ENCODE data around the gene LPIN3. TPM values are rescaled to one million over a fixed set of nuclear protein-coding genes. Genes with fewer than 3 reads are reported as not detected.

LPIN3 gene
- polyA plus RNA-seq, 3 donors = 0.01 TPM; not detected in 2

DNA sequence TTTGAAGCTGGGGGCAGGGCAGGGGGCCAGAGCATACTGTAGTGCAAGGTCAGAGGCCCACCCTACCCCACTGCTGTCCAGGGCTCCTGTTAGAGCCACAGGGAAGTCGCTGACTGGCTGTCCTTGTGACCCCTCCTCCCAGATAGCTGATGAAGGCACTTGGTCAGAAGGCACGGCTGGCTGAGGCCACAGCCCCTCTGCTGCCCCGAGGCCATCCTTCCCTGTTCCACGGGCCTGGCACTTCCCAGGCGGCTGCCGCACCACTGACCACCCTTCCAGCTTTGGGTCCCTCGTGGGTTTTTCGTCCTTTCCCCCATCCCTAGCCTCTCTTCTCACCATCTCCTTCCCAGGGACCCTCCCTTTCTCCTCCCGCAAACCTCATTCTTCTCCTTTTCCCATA lies 35.2 kb downstream of the LPIN3 start:
- DNase-seq = no peak
- H3K27me3 Mint-ChIP-seq (ENCODE audit: low read depth in 3 of 3) = peaks cover 44 to 58% (median 48%) of the 10 kb centered on the region in 3 donors
- H3K9me3 Mint-ChIP-seq = peaks cover 4 to 27% (median 19%) of the 10 kb centered on the region in 7 donors
- TF ChIP-seq, protein P1, sequence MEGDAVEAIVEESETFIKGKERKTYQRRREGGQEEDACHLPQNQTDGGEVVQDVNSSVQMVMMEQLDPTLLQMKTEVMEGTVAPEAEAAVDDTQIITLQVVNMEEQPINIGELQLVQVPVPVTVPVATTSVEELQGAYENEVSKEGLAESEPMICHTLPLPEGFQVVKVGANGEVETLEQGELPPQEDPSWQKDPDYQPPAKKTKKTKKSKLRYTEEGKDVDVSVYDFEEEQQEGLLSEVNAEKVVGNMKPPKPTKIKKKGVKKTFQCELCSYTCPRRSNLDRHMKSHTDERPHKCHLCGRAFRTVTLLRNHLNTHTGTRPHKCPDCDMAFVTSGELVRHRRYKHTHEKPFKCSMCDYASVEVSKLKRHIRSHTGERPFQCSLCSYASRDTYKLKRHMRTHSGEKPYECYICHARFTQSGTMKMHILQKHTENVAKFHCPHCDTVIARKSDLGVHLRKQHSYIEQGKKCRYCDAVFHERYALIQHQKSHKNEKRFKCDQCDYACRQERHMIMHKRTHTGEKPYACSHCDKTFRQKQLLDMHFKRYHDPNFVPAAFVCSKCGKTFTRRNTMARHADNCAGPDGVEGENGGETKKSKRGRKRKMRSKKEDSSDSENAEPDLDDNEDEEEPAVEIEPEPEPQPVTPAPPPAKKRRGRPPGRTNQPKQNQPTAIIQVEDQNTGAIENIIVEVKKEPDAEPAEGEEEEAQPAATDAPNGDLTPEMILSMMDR (IDR thresholded peaks at IDR 0.05) = no peak
- H3K36me3 ChIP-seq (replicated peaks in 1 of 2; ENCODE audit: control insufficient read depth in 1 of 2, insufficient read depth in 2 of 2, low read length in 2 of 2) = no peaks in the 10 kb centered on the region
- H3K79me2 ChIP-seq (ENCODE audit: insufficient read depth, low read length) = no peaks in the 10 kb centered on the region
- H3K4me1 ChIP-seq (ENCODE audit: control insufficient read depth in 1 of 2, insufficient read depth in 2 of 2, low read length in 2 of 2) = peaks cover 16 to 17% of the 10 kb centered on the region in 2 donors
- peaks cover 12 to 19% of the 10 kb centered on the region in 2 donors for H3K9me3 ChIP-seq (replicated peaks in 1 of 2; ENCODE audit: control insufficient read depth in 1 of 2, insufficient read depth in 1 of 2, low read length in 2 of 2)
- H3K4me2 ChIP-seq (replicated peaks; ENCODE audit: extremely low read depth, low read length, poor library complexity, severe bottlenecking) = no peak overlapping the region
- peaks cover 0 to 21% of the 10 kb centered on the region in 2 donors for H3K27me3 ChIP-seq (ENCODE audit: control insufficient read depth in 2 of 2, insufficient read depth in 2 of 2, low read length in 2 of 2)
- H3K4me1 Mint-ChIP-seq = peaks cover 22% of the 10 kb centered on the region
- WGBS (ENCODE audit: insufficient coverage) = 72% methylated on average over 9 of the region's 9 CpGs
- H2AFZ ChIP-seq (ENCODE audit: insufficient read depth, low read depth, low read length, poor library complexity, severe bottlenecking) = no peak overlapping the region
- H4K20me1 ChIP-seq (ENCODE audit: insufficient read depth, low read length) = no peaks in the 10 kb centered on the region
- H3K9ac ChIP-seq (ENCODE audit: insufficient read depth, low read length, poor library complexity, severe bottlenecking) = no peak overlapping the region
- no peak overlapping the region for H3K4me3 ChIP-seq (replicated peaks in 1 of 3; ENCODE audit: low read depth in 2 of 3, low read length in 3 of 3)
- no peak overlapping the region for H3K27ac Mint-ChIP-seq
- no peak overlapping the region for H3K27ac ChIP-seq (ENCODE audit: low read depth in 1 of 2, low read length in 2 of 2)
- H3K4me3 Mint-ChIP-seq = no peak overlapping the region
- H3K36me3 Mint-ChIP-seq = no peaks in the 10 kb centered on the region
- intact Hi-C loops (cut with micrococcal nuclease) = no loop called here

DNA sequence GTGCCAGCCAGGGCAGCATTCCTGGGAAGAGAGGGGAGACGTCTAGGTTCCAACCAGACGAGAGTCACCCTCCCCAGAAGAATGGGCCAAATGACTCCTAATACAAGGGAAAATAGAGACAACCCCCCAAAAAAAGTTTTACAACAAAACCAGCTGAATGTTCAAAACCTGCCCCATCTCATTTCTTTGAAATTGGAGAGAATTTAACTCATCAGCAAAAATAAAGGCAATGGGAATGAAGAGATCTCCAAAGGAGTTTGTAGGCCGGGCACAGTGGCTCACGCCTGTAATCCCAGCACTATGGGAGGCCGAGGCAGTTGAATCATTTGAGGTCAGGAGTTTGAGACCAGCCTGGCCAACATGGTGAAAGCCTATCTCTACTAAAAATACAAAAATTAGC lies 35.7 kb downstream of the LPIN3 start:
- H3K4me3 ChIP-seq (replicated peaks in 1 of 3; ENCODE audit: low read depth in 2 of 3, low read length in 3 of 3) = no peak overlapping the region
- TF ChIP-seq, protein P1 (IDR thresholded peaks at IDR 0.05) = no peak
- H3K36me3 ChIP-seq (replicated peaks in 1 of 2; ENCODE audit: control insufficient read depth in 1 of 2, insufficient read depth in 2 of 2, low read length in 2 of 2) = no peaks in the 10 kb centered on the region
- Mint-ChIP-seq H3K4me3 (no peak overlapping the region), H3K27me3 (ENCODE audit: low read depth in 3 of 3) (peaks cover 44 to 54% (median 49%) of the 10 kb centered on the region in 3 donors), H3K36me3 (no peaks in the 10 kb centered on the region), H3K4me1 (peaks cover 25% of the 10 kb centered on the region), H3K9me3 (peaks cover under 1 to 23% (median 14%) of the 10 kb centered on the region in 7 donors), H3K27ac (no peak overlapping the region)
- H3K9me3 ChIP-seq (replicated peaks in 1 of 2; ENCODE audit: control insufficient read depth in 1 of 2, insufficient read depth in 1 of 2, low read length in 2 of 2) = peaks cover 7 to 14% of the 10 kb centered on the region in 2 donors
- 93% methylated on average over 3 of the region's 5 CpGs for WGBS (ENCODE audit: insufficient coverage)
- H3K27me3 ChIP-seq (ENCODE audit: control insufficient read depth in 2 of 2, insufficient read depth in 2 of 2, low read length in 2 of 2) = peaks cover 0 to 21% of the 10 kb centered on the region in 2 donors
- DNase-seq = no peak
- no peak overlapping the region for H3K27ac ChIP-seq (ENCODE audit: low read depth in 1 of 2, low read length in 2 of 2)
- H3K4me2 ChIP-seq (replicated peaks; ENCODE audit: extremely low read depth, low read length, poor library complexity, severe bottlenecking) = no peak overlapping the region
- H2AFZ ChIP-seq (ENCODE audit: insufficient read depth, low read depth, low read length, poor library complexity, severe bottlenecking) = no peak overlapping the region
- peaks cover 19 to 20% of the 10 kb centered on the region in 2 donors for H3K4me1 ChIP-seq (ENCODE audit: control insufficient read depth in 1 of 2, insufficient read depth in 2 of 2, low read length in 2 of 2)
- no peaks in the 10 kb centered on the region for H4K20me1 ChIP-seq (ENCODE audit: insufficient read depth, low read length)
- H3K9ac ChIP-seq (ENCODE audit: insufficient read depth, low read length, poor library complexity, severe bottlenecking) = no peak overlapping the region
- intact Hi-C loops (cut with micrococcal nuclease) = no loop called here
- H3K79me2 ChIP-seq (ENCODE audit: insufficient read depth, low read length) = no peaks in the 10 kb centered on the region
